Measurements from ENCODE around the gene UBA52. TPM values are rescaled to one million over a fixed set of nuclear protein-coding genes. Genes with fewer than 3 reads are reported as not detected.

Gene UBA52
- total and polyA plus RNA-seq, 2 of the 13 experiments (the other 11 are each of a cell fraction or from before 2014, with no cell fraction given), result 959 to 1,782 TPM

DNA sequence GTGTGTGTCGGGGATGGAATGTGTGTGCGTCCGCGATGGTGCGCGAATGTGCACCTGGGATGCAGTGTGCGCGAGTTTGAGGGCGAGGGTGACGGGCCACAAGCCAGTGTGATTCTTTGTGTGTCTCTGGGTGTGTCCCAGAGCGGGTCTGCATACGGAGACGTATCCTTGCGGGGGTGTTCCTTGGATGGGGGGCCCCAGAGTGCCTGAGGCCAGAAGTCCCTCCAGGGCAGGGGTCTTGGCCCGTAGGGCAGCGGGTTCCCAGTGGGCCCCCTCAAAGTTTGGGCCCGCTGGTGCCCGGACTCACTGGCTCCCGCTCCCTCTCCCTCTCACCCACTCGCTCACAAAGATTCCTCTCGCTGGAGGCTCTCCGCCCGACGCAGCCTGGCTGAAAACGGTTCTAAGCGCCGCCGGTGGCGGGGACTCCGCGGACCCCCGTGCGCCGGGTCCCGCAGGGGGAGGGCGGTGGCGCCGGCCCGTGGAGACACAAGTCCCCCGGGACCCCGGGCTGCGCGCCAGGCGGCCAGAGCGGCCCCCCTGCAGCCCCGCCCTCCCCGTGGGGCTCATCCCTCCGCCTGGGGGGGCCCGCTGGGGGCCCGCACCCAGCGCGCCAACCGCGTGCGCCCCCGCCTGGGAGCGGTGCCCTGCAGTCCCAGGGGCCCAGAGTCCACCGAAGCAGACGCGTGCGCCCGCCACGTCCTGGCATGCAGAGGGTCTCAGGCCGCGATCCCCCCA, 34.1 kb downstream of the UBA52 start (continued):
- TF ChIP-seq, protein P1, sequence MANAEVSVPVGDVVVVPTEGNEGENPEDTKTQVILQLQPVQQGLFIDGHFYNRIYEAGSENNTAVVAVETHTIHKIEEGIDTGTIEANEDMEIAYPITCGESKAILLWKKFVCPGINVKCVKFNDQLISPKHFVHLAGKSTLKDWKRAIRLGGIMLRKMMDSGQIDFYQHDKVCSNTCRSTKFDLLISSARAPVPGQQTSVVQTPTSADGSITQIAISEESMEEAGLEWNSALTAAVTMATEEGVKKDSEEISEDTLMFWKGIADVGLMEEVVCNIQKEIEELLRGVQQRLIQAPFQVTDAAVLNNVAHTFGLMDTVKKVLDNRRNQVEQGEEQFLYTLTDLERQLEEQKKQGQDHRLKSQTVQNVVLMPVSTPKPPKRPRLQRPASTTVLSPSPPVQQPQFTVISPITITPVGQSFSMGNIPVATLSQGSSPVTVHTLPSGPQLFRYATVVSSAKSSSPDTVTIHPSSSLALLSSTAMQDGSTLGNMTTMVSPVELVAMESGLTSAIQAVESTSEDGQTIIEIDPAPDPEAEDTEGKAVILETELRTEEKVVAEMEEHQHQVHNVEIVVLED (CRISPR knock-in tag; IDR thresholded peaks at IDR 0.05; ENCODE audit: borderline replicate concordance), result 0 out of 2 replicates have a peak, but pooled peaks have one; percentile 22
- TF ChIP-seq, protein P2, sequence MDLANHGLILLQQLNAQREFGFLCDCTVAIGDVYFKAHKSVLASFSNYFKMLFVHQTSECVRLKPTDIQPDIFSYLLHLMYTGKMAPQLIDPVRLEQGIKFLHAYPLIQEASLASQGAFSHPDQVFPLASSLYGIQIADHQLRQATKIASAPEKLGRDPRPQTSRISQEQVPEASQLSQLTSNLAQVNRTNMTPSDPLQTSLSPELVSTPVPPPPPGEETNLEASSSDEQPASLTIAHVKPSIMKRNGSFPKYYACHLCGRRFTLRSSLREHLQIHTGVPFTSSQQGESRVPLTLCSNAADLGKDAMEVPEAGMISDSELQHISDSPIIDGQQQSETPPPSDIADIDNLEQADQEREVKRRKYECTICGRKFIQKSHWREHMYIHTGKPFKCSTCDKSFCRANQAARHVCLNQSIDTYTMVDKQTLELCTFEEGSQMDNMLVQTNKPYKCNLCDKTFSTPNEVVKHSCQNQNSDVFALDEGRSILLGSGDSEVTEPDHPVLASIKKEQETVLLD (CRISPR knock-in tag; IDR thresholded peaks at IDR 0.05; ENCODE audit: low read depth), result no peak
- TF ChIP-seq, protein P3, sequence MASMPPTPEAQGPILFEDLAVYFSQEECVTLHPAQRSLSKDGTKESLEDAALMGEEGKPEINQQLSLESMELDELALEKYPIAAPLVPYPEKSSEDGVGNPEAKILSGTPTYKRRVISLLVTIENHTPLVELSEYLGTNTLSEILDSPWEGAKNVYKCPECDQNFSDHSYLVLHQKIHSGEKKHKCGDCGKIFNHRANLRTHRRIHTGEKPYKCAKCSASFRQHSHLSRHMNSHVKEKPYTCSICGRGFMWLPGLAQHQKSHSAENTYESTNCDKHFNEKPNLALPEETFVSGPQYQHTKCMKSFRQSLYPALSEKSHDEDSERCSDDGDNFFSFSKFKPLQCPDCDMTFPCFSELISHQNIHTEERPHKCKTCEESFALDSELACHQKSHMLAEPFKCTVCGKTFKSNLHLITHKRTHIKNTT (CRISPR knock-in tag; IDR thresholded peaks at IDR 0.05), result no peak
- no peak for TF ChIP-seq ADNP (CRISPR knock-in tag; IDR thresholded peaks at IDR 0.05)
- TF ChIP-seq ZSCAN21 (CRISPR knock-in tag; IDR thresholded peaks at IDR 0.05; ENCODE audit: borderline replicate concordance), result peak; percentile 46; the same call in 1 of the 2 replicates
- TF ChIP-seq ZNF12 (CRISPR knock-in tag; IDR thresholded peaks at IDR 0.05), result 0 out of 2 replicates have a peak, but pooled peaks have one; percentile 34
- TF ChIP-seq BRD4 (CRISPR knock-in tag; IDR thresholded peaks at IDR 0.05), result no peak
- TF ChIP-seq SUZ12 (IDR thresholded peaks at IDR 0.05; ENCODE audit: low read depth, low read length), result no peak
- TF ChIP-seq FOXK1 (CRISPR knock-in tag; IDR thresholded peaks at IDR 0.05; ENCODE audit: borderline replicate concordance, low read depth), result no peak
- 0 out of 2 replicates have a peak, but pooled peaks have one; percentile 29 for TF ChIP-seq GATAD1 (CRISPR knock-in tag; IDR thresholded peaks at IDR 0.05)
- TF ChIP-seq, protein P4, sequence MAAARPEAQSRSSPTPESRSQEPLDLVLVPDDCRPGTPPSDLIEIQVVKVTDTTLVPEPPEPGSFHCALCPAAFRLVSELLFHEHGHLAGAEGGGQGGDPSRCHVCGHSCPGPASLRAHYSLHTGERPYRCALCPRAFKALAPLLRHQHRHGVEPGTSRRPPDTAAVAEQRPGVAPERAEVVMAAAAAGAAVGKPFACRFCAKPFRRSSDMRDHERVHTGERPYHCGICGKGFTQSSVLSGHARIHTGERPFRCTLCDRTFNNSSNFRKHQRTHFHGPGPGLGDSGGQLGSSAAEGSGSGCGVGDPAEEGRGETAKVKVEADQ (CRISPR knock-in tag; IDR thresholded peaks at IDR 0.05; ENCODE audit: borderline replicate concordance), result peak; percentile 57; the same call in 1 of the 2 replicates
- no peak for TF ChIP-seq HMG20B (CRISPR knock-in tag; conservative IDR thresholded peaks at IDR 0.05)
- no peak for TF ChIP-seq KAT2B (IDR thresholded peaks at IDR 0.05; ENCODE audit: borderline replicate concordance, low read depth, low read length)
- no peak for TF ChIP-seq MATR3 (CRISPR knock-in tag; IDR thresholded peaks at IDR 0.05)
- no peak for TF ChIP-seq KDM5B (CRISPR knock-in tag; IDR thresholded peaks at IDR 0.05; ENCODE audit: borderline replicate concordance)
- no peak for TF ChIP-seq NFE2L1 (CRISPR knock-in tag; IDR thresholded peaks at IDR 0.05; ENCODE audit: borderline replicate concordance)
- TF ChIP-seq TSC22D2 (CRISPR knock-in tag; IDR thresholded peaks at IDR 0.05; ENCODE audit: borderline replicate concordance), result no peak
- TF ChIP-seq TCF7 (IDR thresholded peaks at IDR 0.05; ENCODE audit: low read depth), result no peak
- TF ChIP-seq, protein P5, sequence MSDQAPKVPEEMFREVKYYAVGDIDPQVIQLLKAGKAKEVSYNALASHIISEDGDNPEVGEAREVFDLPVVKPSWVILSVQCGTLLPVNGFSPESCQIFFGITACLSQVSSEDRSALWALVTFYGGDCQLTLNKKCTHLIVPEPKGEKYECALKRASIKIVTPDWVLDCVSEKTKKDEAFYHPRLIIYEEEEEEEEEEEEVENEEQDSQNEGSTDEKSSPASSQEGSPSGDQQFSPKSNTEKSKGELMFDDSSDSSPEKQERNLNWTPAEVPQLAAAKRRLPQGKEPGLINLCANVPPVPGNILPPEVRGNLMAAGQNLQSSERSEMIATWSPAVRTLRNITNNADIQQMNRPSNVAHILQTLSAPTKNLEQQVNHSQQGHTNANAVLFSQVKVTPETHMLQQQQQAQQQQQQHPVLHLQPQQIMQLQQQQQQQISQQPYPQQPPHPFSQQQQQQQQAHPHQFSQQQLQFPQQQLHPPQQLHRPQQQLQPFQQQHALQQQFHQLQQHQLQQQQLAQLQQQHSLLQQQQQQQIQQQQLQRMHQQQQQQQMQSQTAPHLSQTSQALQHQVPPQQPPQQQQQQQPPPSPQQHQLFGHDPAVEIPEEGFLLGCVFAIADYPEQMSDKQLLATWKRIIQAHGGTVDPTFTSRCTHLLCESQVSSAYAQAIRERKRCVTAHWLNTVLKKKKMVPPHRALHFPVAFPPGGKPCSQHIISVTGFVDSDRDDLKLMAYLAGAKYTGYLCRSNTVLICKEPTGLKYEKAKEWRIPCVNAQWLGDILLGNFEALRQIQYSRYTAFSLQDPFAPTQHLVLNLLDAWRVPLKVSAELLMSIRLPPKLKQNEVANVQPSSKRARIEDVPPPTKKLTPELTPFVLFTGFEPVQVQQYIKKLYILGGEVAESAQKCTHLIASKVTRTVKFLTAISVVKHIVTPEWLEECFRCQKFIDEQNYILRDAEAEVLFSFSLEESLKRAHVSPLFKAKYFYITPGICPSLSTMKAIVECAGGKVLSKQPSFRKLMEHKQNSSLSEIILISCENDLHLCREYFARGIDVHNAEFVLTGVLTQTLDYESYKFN (CRISPR knock-in tag; conservative IDR thresholded peaks at IDR 0.05), result 0 out of 2 replicates have a peak, but pooled peaks have one; percentile 14
